OCI-LY3 (cell line): ENCODE data around the gene ARPP19.

Experiments used
- CTCF ChIP-seq: fragments of 200-600, 300-600 bp; sonication (generic); IDR thresholded peaks from 2 replicates; pipeline ENCODE4 v1.5.1; 2014; ENCODE audit warnings: antibody characterized with exemption, low read length, low read depth
- EZH2phosphoT487 ChIP-seq: fragments of 200-600 bp; shearing (Covaris generic); IDR thresholded peaks from 2 replicates; pipeline ENCODE4 v1.6.1; 2018; ENCODE audit warnings: antibody characterized with exemption, mixed run types, low read depth

- TF ChIP-seq CTCF (no peak), EZH2phosphoT487 (no peak)
Measured at GRCh38 chr15:52527196-52527910, 41.5 kb downstream of the ARPP19 start.
